ENCODE measurements around the gene ENGASE. TPM values are rescaled to one million over a fixed set of nuclear protein-coding genes. Genes with fewer than 3 reads are reported as not detected.
"Not testable (repeated sequence)": the region's sequence is repeated elsewhere in the genome, so short reads cannot be mapped to it uniquely, and the experiment has no call there.

The ENGASE gene
- total RNA-seq, 1 donor from 2014 or later: 10.5 TPM

- DNase-seq (ENCODE audit: low read depth): no peak
- H3K36me3 ChIP-seq (ENCODE audit: control insufficient read depth, insufficient read depth, low read length): no peaks in the 10 kb centered on the region
- no peak for FAIRE-seq
- no peak overlapping the region for H3K4me3 ChIP-seq (ENCODE audit: low read depth, low read length)
- peak; percentile 42 for TF ChIP-seq CTCF (IDR thresholded peaks at IDR 0.05; ENCODE audit: insufficient read depth, low read length, severe bottlenecking)
- peaks cover 12% of the 10 kb centered on the region for H3K27me3 ChIP-seq (ENCODE audit: control insufficient read depth, insufficient read depth, low read length)
Measured at GRCh38 chr17:79028496-79029326, 45.9 kb upstream of the ENGASE start.

GRCh38 chr17:79029327-79030009 is 45.2 kb upstream of the ENGASE start:
- no peak overlapping the region for H3K4me3 ChIP-seq (ENCODE audit: low read depth, low read length)
- peak; percentile 66 for FAIRE-seq
- DNase-seq (ENCODE audit: low read depth): no peak
- peaks cover 12% of the 10 kb centered on the region for H3K27me3 ChIP-seq (ENCODE audit: control insufficient read depth, insufficient read depth, low read length)
- H3K36me3 ChIP-seq (ENCODE audit: control insufficient read depth, insufficient read depth, low read length): no peaks in the 10 kb centered on the region
- no peak for TF ChIP-seq CTCF (IDR thresholded peaks at IDR 0.05; ENCODE audit: insufficient read depth, low read length, severe bottlenecking)

DNA sequence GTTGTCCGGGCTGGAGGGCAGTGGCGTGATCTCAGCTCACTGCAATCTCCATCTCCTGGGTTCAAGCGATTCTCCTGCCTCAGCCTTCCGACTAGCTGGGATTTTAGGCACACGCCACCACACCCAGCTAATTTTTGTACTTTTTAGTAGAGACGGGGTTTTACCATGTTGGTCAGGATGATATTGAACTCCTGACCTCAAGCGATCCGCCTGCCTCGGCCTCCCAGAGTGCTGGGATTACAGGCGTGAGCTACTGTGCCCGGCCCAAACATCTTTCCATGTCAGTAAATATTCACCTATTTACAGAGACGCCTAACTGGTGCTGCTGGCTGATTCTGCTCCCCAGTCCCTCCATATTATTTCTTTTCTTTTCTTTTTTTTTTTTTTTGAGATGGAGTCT is 44.0 kb upstream of the ENGASE start:
- not testable (repeated sequence) for H3K4me3 ChIP-seq (ENCODE audit: low read depth, low read length); H3K36me3 ChIP-seq (ENCODE audit: control insufficient read depth, insufficient read depth, low read length); DNase-seq (ENCODE audit: low read depth); FAIRE-seq
- peaks cover 12% of the 10 kb centered on the region for H3K27me3 ChIP-seq (ENCODE audit: control insufficient read depth, insufficient read depth, low read length)

DNA sequence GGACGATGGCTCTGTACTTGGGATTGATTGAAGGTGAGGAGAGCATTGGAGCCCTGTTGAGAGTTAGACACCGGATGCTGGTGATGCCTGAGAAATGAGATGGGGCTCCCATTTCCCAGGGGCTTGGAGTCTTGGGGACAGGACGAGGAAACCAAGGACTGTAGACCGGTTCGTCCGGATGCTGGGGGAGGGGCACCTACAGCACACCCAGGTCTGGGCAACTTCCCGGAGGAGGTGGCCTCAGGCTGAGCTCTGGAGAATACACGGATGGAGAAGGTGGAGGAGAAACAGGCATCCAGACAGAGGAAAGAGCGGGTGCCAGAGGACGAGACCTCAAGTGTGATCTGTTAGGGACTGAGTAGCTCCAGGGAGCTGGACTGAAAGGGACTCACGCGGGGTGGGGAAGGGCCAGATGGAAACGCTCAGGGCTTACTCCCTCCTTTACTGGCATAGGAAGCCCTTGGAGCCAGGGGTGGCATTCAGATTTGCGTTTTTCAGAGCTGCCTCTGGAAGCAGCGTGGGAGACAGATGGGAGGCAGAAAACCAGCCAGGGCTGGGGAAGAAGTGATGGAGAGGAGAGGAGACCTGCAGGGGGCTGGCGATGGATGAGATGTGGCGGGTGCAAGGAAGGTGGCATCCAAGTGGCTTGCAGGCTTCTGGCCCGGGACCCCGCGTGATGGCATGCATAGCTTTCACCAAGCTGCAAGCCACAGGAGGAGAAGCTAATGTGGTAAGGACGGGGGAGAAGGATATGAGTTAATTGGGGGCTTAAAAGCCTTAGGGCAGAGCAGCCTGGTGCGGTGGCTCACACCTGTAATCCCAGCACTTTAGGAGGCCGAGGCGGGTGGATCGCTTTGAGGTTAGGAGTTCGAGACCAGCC is 42.4 kb upstream of the ENGASE start:
- DNase-seq (ENCODE audit: low read depth) (no peak), FAIRE-seq (no peak)
- no peak overlapping the region for H3K4me3 ChIP-seq (ENCODE audit: low read depth, low read length)
- TF ChIP-seq CTCF (IDR thresholded peaks at IDR 0.05; ENCODE audit: insufficient read depth, low read length, severe bottlenecking): no peak
- H3K27me3 ChIP-seq (ENCODE audit: control insufficient read depth, insufficient read depth, low read length): peaks cover 12% of the 10 kb centered on the region
- H3K36me3 ChIP-seq (ENCODE audit: control insufficient read depth, insufficient read depth, low read length): no peaks in the 10 kb centered on the region

GRCh38 chr17:79033046-79033616 is 41.5 kb upstream of the ENGASE start:
- Histone ChIP-seq H3K27me3 (ENCODE audit: control insufficient read depth, insufficient read depth, low read length) (peaks cover 7% of the 10 kb centered on the region), H3K36me3 (ENCODE audit: control insufficient read depth, insufficient read depth, low read length) (no peaks in the 10 kb centered on the region), H3K4me3 (ENCODE audit: low read depth, low read length) (no peak overlapping the region)
- TF ChIP-seq CTCF (IDR thresholded peaks at IDR 0.05; ENCODE audit: insufficient read depth, low read length, severe bottlenecking): no peak
- DNase-seq (ENCODE audit: low read depth) (no peak), FAIRE-seq (no peak)

All from bronchial epithelial cell (primary cell).